Measurements from ENCODE around the gene SNRPD1. TPM values are rescaled to one million over a fixed set of nuclear protein-coding genes. Genes with fewer than 3 reads are reported as not detected.

The SNRPD1 gene
- total and polyA plus RNA-seq, 3 experiments from 2014 or later: 89.9 to 165 (median 154) TPM

- CTCF ChIA-PET: interaction anchor here (1.8 to 5.6 kb wide), 4 partner anchors 12 to 241 kb away, joined by 4 to 131 read pairs (median 16); partner anchors contain the start of genes MIB1 and SNRPD1
- Histone ChIP-seq H3K4me3 (ENCODE audit: low read length) (peak overlapping the region; percentile 92), H3K9me3 (ENCODE audit: low read length) (no peaks in the 10 kb centered on the region), H3K27ac (ENCODE audit: low read depth, low read length) (peak overlapping the region; percentile 99), H3K4me1 (ENCODE audit: insufficient read depth, low read length) (peaks cover 39% of the 10 kb centered on the region), H3K36me3 (ENCODE audit: insufficient read depth, low read length) (no peaks in the 10 kb centered on the region), H3K27me3 (ENCODE audit: insufficient read depth, low read length, poor library complexity, severe bottlenecking) (no peaks in the 10 kb centered on the region)
- H3K4me1 Mint-ChIP-seq: peaks cover 27 to 55% (median 43%) of the 10 kb centered on the region in 3 donors
- no peak for DNase-seq
- peak overlapping the region; percentile 91 to 98 (median 97) for H3K4me3 Mint-ChIP-seq
- H3K9me3 Mint-ChIP-seq: no peaks in the 10 kb centered on the region
- POLR2A ChIA-PET: interaction anchor here (0.6 to 2.8 kb wide), 4 partner anchors 12 to 142 kb away, joined by 3 to 63 read pairs (median 28); partner anchors contain the start of genes ABHD3, MIB1 and SNRPD1
- H3K36me3 Mint-ChIP-seq: peaks cover under 1 to 19% (median 2%) of the 10 kb centered on the region in 3 donors
- peak overlapping the region; percentile 94 to 100 (median 98) for H3K27ac Mint-ChIP-seq
- H3K27me3 Mint-ChIP-seq: peaks cover 0 to 6% of the 10 kb centered on the region in 2 donors
These were observed 13.2 kb upstream of the SNRPD1 start for GRCh38 chr18:21598726-21599584.

GRCh38 chr18:21599585-21600525 is 12.3 kb upstream of the SNRPD1 start:
- H3K36me3 Mint-ChIP-seq: peaks cover 0 to 16% (median 0%) of the 10 kb centered on the region in 3 donors
- H3K27me3 ChIP-seq (ENCODE audit: insufficient read depth, low read length, poor library complexity, severe bottlenecking): no peaks in the 10 kb centered on the region
- CTCF ChIA-PET: interaction anchor here (0.7 to 5.6 kb wide), 29 partner anchors 10 to 489 kb away, joined by 3 to 131 read pairs (median 4); partner anchors contain the start of genes ABHD3, MIB1, ROCK1 and SNRPD1
- H3K36me3 ChIP-seq (ENCODE audit: insufficient read depth, low read length): no peaks in the 10 kb centered on the region
- peaks cover 27 to 56% (median 38%) of the 10 kb centered on the region in 3 donors for H3K4me1 Mint-ChIP-seq
- peaks cover 30% of the 10 kb centered on the region for H3K4me1 ChIP-seq (ENCODE audit: insufficient read depth, low read length)
- H3K27me3 Mint-ChIP-seq: peaks cover 0 to 6% of the 10 kb centered on the region in 2 donors
- peak overlapping the region; percentile 92 for H3K4me3 ChIP-seq (ENCODE audit: low read length)
- H3K9me3 ChIP-seq (ENCODE audit: low read length): no peaks in the 10 kb centered on the region
- H3K9me3 Mint-ChIP-seq: no peaks in the 10 kb centered on the region
- H3K4me3 Mint-ChIP-seq: peak overlapping the region; percentile 91 to 98 (median 97)
- H3K27ac ChIP-seq (ENCODE audit: low read depth, low read length): peak overlapping the region; percentile 99
- DNase-seq: peak in 1 of 5 donors; percentile 58
- POLR2A ChIA-PET: interaction anchor here (0.5 to 2.8 kb wide), 9 partner anchors 11 to 488 kb away, joined by 3 to 63 read pairs (median 9); partner anchors contain the start of genes ABHD3, MIB1, ROCK1 and SNRPD1
- H3K27ac Mint-ChIP-seq: peak overlapping the region; percentile 94 to 100 (median 98)

GRCh38 chr18:21600526-21601410 is 11.3 kb upstream of the SNRPD1 start, which contains the start of gene ESCO1:
Gene ESCO1 (minus strand): TSS chr18:21600704. CDS start chr18:21574843, 25,861 bp downstream.
- Histone ChIP-seq H3K27me3 (ENCODE audit: insufficient read depth, low read length, poor library complexity, severe bottlenecking) (no peaks in the 10 kb centered on the region), H3K4me1 (ENCODE audit: insufficient read depth, low read length) (peaks cover 29% of the 10 kb centered on the region), H3K27ac (ENCODE audit: low read depth, low read length) (peak within 1 kb of the TSS; percentile 99), H3K36me3 (ENCODE audit: insufficient read depth, low read length) (no peaks in the 10 kb centered on the region), H3K4me3 (ENCODE audit: low read length) (peak within 1 kb of the TSS; percentile 92), H3K9me3 (ENCODE audit: low read length) (no peaks in the 10 kb centered on the region)
- POLR2A ChIA-PET: interaction anchor here (0.6 to 2.8 kb wide), 10 partner anchors 10 to 489 kb away, joined by 3 to 63 read pairs (median 6); partner anchors contain the start of genes ABHD3, MIB1, ROCK1 and SNRPD1
- Mint-ChIP-seq H3K4me1 (peaks cover 33 to 64% (median 45%) of the 10 kb centered on the region in 3 donors), H3K27me3 (peaks cover 0 to 6% of the 10 kb centered on the region in 2 donors), H3K36me3 (peaks cover 0 to 16% (median 0%) of the 10 kb centered on the region in 3 donors), H3K9me3 (no peaks in the 10 kb centered on the region), H3K4me3 (peak within 1 kb of the TSS; percentile 91 to 98 (median 97)), H3K27ac (peak within 1 kb of the TSS; percentile 94 to 100 (median 98))
- CTCF ChIA-PET: interaction anchor here (0.7 to 5.6 kb wide), 31 partner anchors 10 to 490 kb away, joined by 3 to 131 read pairs (median 4); partner anchors contain the start of genes ABHD3, MIB1, ROCK1 and SNRPD1
- DNase-seq: peak; percentile 90 to 98 (median 97)

GRCh38 chr18:21602299-21602587 is 9.9 kb upstream of the SNRPD1 start:
- Mint-ChIP-seq H3K36me3 (peaks cover 0 to 12% (median 0%) of the 10 kb centered on the region in 3 donors), H3K27ac (peak overlapping the region in 7 of 8 donors; percentile 36 to 94 (median 77)), H3K9me3 (no peaks in the 10 kb centered on the region), H3K4me1 (peaks cover 27 to 56% (median 31%) of the 10 kb centered on the region in 3 donors), H3K27me3 (peaks cover 0 to 6% of the 10 kb centered on the region in 2 donors), H3K4me3 (peak overlapping the region; percentile 28 to 79 (median 39))
- ChIA-PET POLR2A (interaction anchor here (0.6 kb wide), 1 partner anchor 10 kb away, joined by 3 read pairs; the partner anchor contains the start of gene SNRPD1), CTCF (interaction anchor here (5.6 kb wide), 1 partner anchor 9 kb away, joined by 131 read pairs; the partner anchor contains the start of gene SNRPD1)
- no peak overlapping the region for H3K4me3 ChIP-seq (ENCODE audit: low read length)
- H3K4me1 ChIP-seq (ENCODE audit: insufficient read depth, low read length): peaks cover 29% of the 10 kb centered on the region
- H3K36me3 ChIP-seq (ENCODE audit: insufficient read depth, low read length): no peaks in the 10 kb centered on the region
- no peaks in the 10 kb centered on the region for H3K9me3 ChIP-seq (ENCODE audit: low read length)
- no peaks in the 10 kb centered on the region for H3K27me3 ChIP-seq (ENCODE audit: insufficient read depth, low read length, poor library complexity, severe bottlenecking)
- no peak overlapping the region for H3K27ac ChIP-seq (ENCODE audit: low read depth, low read length)
- no peak for DNase-seq

- Histone ChIP-seq H3K36me3 (ENCODE audit: insufficient read depth, low read length) (no peaks in the 10 kb centered on the region), H3K4me1 (ENCODE audit: insufficient read depth, low read length) (peaks cover 6% of the 10 kb centered on the region), H3K27ac (ENCODE audit: low read depth, low read length) (no peak overlapping the region), H3K27me3 (ENCODE audit: insufficient read depth, low read length, poor library complexity, severe bottlenecking) (no peaks in the 10 kb centered on the region), H3K4me3 (ENCODE audit: low read length) (no peak overlapping the region), H3K9me3 (ENCODE audit: low read length) (no peaks in the 10 kb centered on the region)
- no peak for DNase-seq
- peak overlapping the region; percentile 29 to 84 (median 78) for H3K27ac Mint-ChIP-seq
- peaks cover 0 to 6% of the 10 kb centered on the region in 2 donors for H3K27me3 Mint-ChIP-seq
- H3K9me3 Mint-ChIP-seq: no peaks in the 10 kb centered on the region
- H3K4me1 Mint-ChIP-seq: peaks cover 14 to 35% (median 14%) of the 10 kb centered on the region in 3 donors
- peaks cover 0 to 10% (median 0%) of the 10 kb centered on the region in 3 donors for H3K36me3 Mint-ChIP-seq
- ChIA-PET POLR2A (no interaction called here), CTCF (no interaction called here)
- peak overlapping the region; percentile 20 to 61 (median 42) for H3K4me3 Mint-ChIP-seq
These were observed 7.4 kb upstream of the SNRPD1 start for GRCh38 chr18:21604671-21605070.

GRCh38 chr18:21605213-21605612 is 6.9 kb upstream of the SNRPD1 start:
- Mint-ChIP-seq H3K36me3 (peaks cover 0 to 6% (median 0%) of the 10 kb centered on the region in 3 donors), H3K4me1 (peaks cover 12 to 33% (median 13%) of the 10 kb centered on the region in 3 donors), H3K9me3 (no peaks in the 10 kb centered on the region), H3K27ac (peak overlapping the region in 7 of 8 donors; percentile 29 to 84 (median 77)), H3K27me3 (peaks cover 0 to 5% of the 10 kb centered on the region in 2 donors), H3K4me3 (peak overlapping the region in 5 of 7 donors; percentile 20 to 61 (median 52))
- Histone ChIP-seq H3K27me3 (ENCODE audit: insufficient read depth, low read length, poor library complexity, severe bottlenecking) (no peaks in the 10 kb centered on the region), H3K4me3 (ENCODE audit: low read length) (no peak overlapping the region), H3K9me3 (ENCODE audit: low read length) (no peaks in the 10 kb centered on the region), H3K36me3 (ENCODE audit: insufficient read depth, low read length) (no peaks in the 10 kb centered on the region), H3K27ac (ENCODE audit: low read depth, low read length) (no peak overlapping the region), H3K4me1 (ENCODE audit: insufficient read depth, low read length) (peaks cover 6% of the 10 kb centered on the region)
- CTCF ChIA-PET: interaction anchor here (0.6 kb wide), 1 partner anchor 11 kb away, joined by 3 read pairs; no protein-coding TSS in a partner anchor
- no peak for DNase-seq
- POLR2A ChIA-PET: no interaction called here

Data from CD8-positive, alpha-beta memory T cell (primary cell).